H1 (cell line): Measurements from ENCODE around the gene BCAS3. TPM values are rescaled to one million over a fixed set of nuclear protein-coding genes. Genes with fewer than 3 reads are reported as not detected.

Experiments used
- CHD1 ChIP-seq: IDR thresholded peaks from 2 replicates; pipeline ENCODE4 v1.6.1; 2012; ENCODE audit warnings: low read depth, low read length, improper control_type of control experiment
- CHD7 ChIP-seq: fragments of 300-600 bp; sonication (generic); IDR thresholded peaks from 2 replicates; pipeline ENCODE4 v1.7.1; 2012; ENCODE audit warnings: low read length, moderate library complexity, mild to moderate bottlenecking, inconsistent platforms; ENCODE audit not compliant: insufficient replicate concordance
- CTCF ChIP-seq, 3 experiments: IDR thresholded peaks; 1 replicate in 2 of 3; 2 replicates in 1 of 3; pipeline versions ENCODE4 v1.5.1 to v1.6.1; 2011; ENCODE audit warnings: low read length in 3 of 3, mild to moderate bottlenecking in 3 of 3, inconsistent platforms in 2 of 3, low read depth in 1 of 3, moderate library complexity in 1 of 3; ENCODE audit not compliant: insufficient read depth in 1 of 3; ENCODE audit errors: control extremely low read depth in 1 of 3
- GTF2F1 ChIP-seq: IDR thresholded peaks from 2 replicates; pipeline ENCODE4 v1.6.1; 2012; ENCODE audit warnings: low read depth, low read length, improper control_type of control experiment, borderline replicate concordance
- JUND ChIP-seq: IDR thresholded peaks from 2 replicates; pipeline ENCODE4 v1.6.1; 2011; ENCODE audit warnings: mild to moderate bottlenecking, improper control_type of control experiment, low read length
- NANOG ChIP-seq: IDR thresholded peaks from 2 replicates; pipeline ENCODE4 v1.6.1; 2011; ENCODE audit warnings: low read length, low read depth, mild to moderate bottlenecking, inconsistent platforms; ENCODE audit not compliant: insufficient read depth, poor library complexity, severe bottlenecking
- NRF1 ChIP-seq: IDR thresholded peaks from 2 replicates; pipeline ENCODE4 v1.6.1; 2011; ENCODE audit warnings: mild to moderate bottlenecking, low read depth, low read length, improper control_type of control experiment
- POU5F1 ChIP-seq: IDR thresholded peaks from 2 replicates; pipeline ENCODE4 v1.6.1; 2011; ENCODE audit warnings: low read depth, mild to moderate bottlenecking, low read length, moderate library complexity
- SIX5 ChIP-seq: IDR thresholded peaks from 2 replicates; pipeline ENCODE4 v1.6.1; 2011; ENCODE audit warnings: mild to moderate bottlenecking, low read depth, low read length
- TCF12 ChIP-seq: IDR thresholded peaks from 2 replicates; pipeline ENCODE4 v1.6.1; 2011; ENCODE audit warnings: low read depth, mild to moderate bottlenecking, low read length
- polyA plus RNA-seq, 7 experiments: library from polyadenylated mRNA; depleted of rRNA in 3 of 7; stranded (reverse) in 5 of 7; unstranded in 2 of 7; fragments of >200 nt in 5 of 7; fragments of 200-250 nt in 2 of 7; gene quantifications; 1 replicate in 5 of 7; 2 replicates in 1 of 7; 4 replicates in 1 of 7; pipeline versions ENCODE4 v1.2.1 to v1.2.3, GENCODE V29; 2011 to 2013; ENCODE audit warnings: missing spikeins in 2 of 7, mixed read lengths in 2 of 7
- total RNA-seq: library from RNA; stranded (reverse); fragmentation: NEBNext Ultra II Directional; extraction: Animal tissue kit (Norgen Biotek cat#: 25700); gene quantifications from 2 replicates; pipeline ENCODE4 v1.2.1, GENCODE V29; 2021

Gene BCAS3
- total and polyA plus RNA-seq, 2 of the 8 experiments (the other 6 are each of a cell fraction or from before 2014, with no cell fraction given): 9.9 to 13.3 TPM

- TF ChIP-seq CHD7 (no peak), TCF12 (no peak), CHD1 (no peak), JUND (no peak), CTCF (IDR thresholded peaks at IDR 0.05; ENCODE audit: control extremely low read depth in 1 of 3, insufficient read depth in 1 of 3, low read depth in 1 of 3, low read length in 3 of 3) (no peak), GTF2F1 (no peak), POU5F1 (no peak), SIX5 (no peak), NRF1 (no peak), NANOG (no peak)
Measured at GRCh38 chr17:60647705-60648104, 29.9 kb upstream of the BCAS3 start (continued).
